ENCODE results near the gene ZNF273.
"Not testable (repeated sequence)": the region's sequence is repeated elsewhere in the genome, so short reads cannot be mapped to it uniquely, and the experiment has no call there.

Gene ZNF273

DNA sequence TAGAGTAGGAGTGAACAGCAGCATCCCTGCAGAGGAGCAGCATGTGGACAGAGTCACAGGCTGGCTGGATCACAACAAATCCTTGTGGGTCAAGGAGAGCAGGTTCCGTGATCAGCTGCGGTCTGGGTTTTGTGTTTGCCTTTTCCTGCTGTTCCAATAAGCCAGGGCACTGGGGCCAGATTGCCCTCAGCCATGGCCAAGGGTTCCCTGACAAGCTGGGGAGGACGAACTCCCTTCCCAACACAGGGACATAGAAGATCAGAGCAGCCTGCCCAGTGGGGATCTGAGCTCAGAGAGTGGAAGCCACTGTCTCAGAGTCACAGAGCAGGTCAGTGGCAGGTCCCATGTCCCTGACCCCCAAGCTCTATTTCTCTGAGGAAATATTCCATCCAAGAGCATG, 12.8 kb upstream of the ZNF273 start:
- not testable (repeated sequence) for H3K4me3 ChIP-seq (ENCODE audit: low read length); DNase-seq (ENCODE audit: low read depth, low spot score); H3K4me1 ChIP-seq (ENCODE audit: control insufficient read depth, insufficient read depth, low read length); H3K9me3 ChIP-seq (ENCODE audit: control insufficient read depth, insufficient read depth, low read length); H3K36me3 ChIP-seq (ENCODE audit: control insufficient read depth, insufficient read depth, low read length); H3K27ac ChIP-seq (ENCODE audit: low read length)
- WGBS (ENCODE audit: insufficient coverage, insufficient read length): no CpG with 5 or more reads among the region's 3 CpGs
- peaks cover 20% of the 10 kb centered on the region for H3K27me3 ChIP-seq (ENCODE audit: control insufficient read depth, insufficient read depth, low read length)

DNA sequence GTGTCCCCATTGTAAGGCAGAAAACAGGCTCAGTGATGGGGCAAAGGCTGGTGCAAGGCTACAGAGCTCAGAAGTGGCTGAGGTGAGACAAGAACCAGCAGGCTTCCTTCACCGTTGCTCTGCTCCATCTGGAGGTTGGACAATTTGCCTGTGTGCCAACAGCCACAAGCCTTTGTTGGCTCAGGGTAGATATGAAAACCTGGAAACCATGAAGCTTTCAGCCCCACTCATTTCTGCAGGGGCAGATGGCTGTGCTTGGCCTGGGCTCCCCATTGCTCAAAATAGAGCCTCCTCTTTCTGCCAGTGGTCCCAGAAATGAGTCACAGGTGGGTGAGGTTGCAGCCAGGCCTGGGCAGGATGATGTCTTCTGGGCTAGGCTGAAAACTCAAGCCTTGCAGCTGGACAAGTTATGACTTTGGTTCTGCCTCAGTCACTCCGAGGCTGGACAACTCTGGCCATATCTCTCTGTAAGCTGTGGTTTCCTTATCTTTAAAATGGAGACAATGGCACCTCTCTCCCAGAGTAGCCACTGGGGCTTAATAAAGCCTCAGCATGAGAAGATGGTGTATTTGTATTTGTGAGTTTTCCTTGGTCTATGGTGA, 12.2 kb upstream of the ZNF273 start:
- DNase-seq (ENCODE audit: low read depth, low spot score): no peak
- Histone ChIP-seq H3K4me3 (ENCODE audit: low read length) (no peak overlapping the region), H3K4me1 (ENCODE audit: control insufficient read depth, insufficient read depth, low read length) (peaks cover 2% of the 10 kb centered on the region; the same call in 1 of the 2 replicates), H3K27ac (ENCODE audit: low read length) (no peak overlapping the region), H3K9me3 (ENCODE audit: control insufficient read depth, insufficient read depth, low read length) (no peaks in the 10 kb centered on the region), H3K36me3 (ENCODE audit: control insufficient read depth, insufficient read depth, low read length) (no peaks in the 10 kb centered on the region), H3K27me3 (ENCODE audit: control insufficient read depth, insufficient read depth, low read length) (peaks cover 20% of the 10 kb centered on the region)
- WGBS (ENCODE audit: insufficient coverage, insufficient read length): no CpG with 5 or more reads among the region's 2 CpGs

DNA sequence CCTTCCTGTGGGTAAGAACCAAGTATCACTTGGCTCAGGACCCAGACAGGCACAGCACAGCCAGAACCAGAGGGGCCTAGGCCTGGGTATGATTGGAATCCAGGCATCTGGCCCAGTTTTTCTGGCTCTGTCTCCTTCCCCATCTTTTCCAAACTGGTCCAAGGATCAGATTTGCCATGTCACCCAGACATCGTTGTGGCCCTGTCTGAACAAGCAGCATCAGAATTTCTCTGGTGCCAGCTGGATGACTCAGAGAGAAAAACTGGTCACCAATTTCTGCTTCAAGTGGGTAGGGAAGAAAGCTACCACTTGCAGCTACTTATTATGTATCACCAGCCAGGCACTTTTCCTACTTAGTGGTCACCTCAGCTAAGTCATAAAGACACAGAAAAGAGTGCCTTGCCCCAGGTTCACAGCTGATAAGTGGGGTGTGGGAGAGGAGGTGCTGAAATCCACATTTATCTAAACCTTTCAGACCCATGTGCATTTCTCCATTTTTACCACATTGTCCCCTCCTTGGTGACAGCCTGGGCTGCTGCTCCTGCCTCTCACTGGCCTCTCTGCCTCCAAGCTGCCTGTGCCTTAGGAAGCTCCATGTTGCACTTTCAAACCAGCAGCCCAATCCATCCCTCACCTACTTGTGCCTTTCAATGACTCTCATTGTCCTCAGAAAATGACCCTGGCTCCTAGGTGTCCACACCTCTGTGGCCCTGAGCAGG, 11.6 kb upstream of the ZNF273 start:
- no CpG with 5 or more reads among the region's 1 CpG for WGBS (ENCODE audit: insufficient coverage, insufficient read length)
- not testable (repeated sequence) for DNase-seq (ENCODE audit: low read depth, low spot score); H3K9me3 ChIP-seq (ENCODE audit: control insufficient read depth, insufficient read depth, low read length)

DNA sequence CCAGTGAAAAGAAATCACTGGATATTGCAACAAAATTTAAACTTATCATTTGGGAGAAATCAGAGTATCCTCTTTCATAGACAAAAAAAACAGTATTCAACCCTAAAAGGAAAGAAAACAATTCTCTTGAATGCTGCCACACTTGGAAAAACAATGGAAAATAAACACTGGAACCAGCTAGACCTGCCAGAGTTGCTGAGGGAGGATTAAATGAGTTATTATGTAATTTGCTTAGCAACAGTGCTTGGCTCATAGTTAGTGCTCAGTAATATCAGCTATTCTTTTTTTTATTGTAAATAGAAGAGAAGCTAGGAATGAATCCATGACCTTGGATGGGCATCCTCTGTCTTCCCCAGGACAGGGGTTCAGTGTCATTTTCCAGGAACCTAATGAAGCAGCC, 11.0 kb upstream of the ZNF273 start:
- Histone ChIP-seq H3K4me1 (ENCODE audit: control insufficient read depth, insufficient read depth, low read length) (peaks cover 2% of the 10 kb centered on the region; the same call in 1 of the 2 replicates), H3K36me3 (ENCODE audit: control insufficient read depth, insufficient read depth, low read length) (no peaks in the 10 kb centered on the region), H3K27me3 (ENCODE audit: control insufficient read depth, insufficient read depth, low read length) (peaks cover 20% of the 10 kb centered on the region), H3K27ac (ENCODE audit: low read length) (no peak overlapping the region), H3K4me3 (ENCODE audit: low read length) (no peak overlapping the region), H3K9me3 (ENCODE audit: control insufficient read depth, insufficient read depth, low read length) (no peaks in the 10 kb centered on the region)
- no peak for DNase-seq (ENCODE audit: low read depth, low spot score)

More for the DNA sequence above, 11.6 kb upstream of the ZNF273 start:
- not testable (repeated sequence) for H3K4me3 ChIP-seq (ENCODE audit: low read length); H3K36me3 ChIP-seq (ENCODE audit: control insufficient read depth, insufficient read depth, low read length); H3K27ac ChIP-seq (ENCODE audit: low read length); H3K4me1 ChIP-seq (ENCODE audit: control insufficient read depth, insufficient read depth, low read length)
- peaks cover 20% of the 10 kb centered on the region for H3K27me3 ChIP-seq (ENCODE audit: control insufficient read depth, insufficient read depth, low read length)

DNA sequence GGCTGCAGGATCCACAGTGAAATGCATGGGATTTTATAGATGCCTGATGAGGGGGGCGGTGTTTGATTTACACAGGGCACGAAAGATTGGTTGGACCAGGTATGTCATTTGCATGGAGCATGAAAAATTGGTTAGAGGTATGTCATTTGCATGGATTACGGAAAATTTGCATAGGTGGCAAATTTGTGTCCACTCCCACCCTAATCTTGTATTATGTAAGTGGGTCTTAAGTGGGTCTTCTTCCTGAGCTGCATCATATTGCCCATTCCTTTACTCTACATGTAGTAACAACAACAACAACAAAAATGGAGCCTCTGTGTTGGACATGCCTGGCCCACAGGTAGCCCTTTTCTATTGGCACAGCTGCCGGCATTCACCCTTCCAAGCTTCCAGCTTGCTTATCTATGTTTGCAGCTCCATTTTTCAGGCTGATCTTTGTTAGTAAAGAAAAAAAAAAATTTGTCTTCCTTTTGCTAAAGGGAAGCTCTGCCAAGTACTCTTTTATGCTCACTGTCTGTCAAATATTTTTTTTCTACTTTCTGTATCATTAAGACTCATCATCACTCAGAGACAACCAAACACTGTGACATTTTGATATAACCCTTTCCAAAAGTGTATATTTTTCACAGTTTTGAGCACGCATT, 10.3 kb upstream of the ZNF273 start:
- Histone ChIP-seq H3K4me3 (ENCODE audit: low read length) (no peak overlapping the region), H3K27me3 (ENCODE audit: control insufficient read depth, insufficient read depth, low read length) (peaks cover 20% of the 10 kb centered on the region), H3K27ac (ENCODE audit: low read length) (no peak overlapping the region), H3K4me1 (ENCODE audit: control insufficient read depth, insufficient read depth, low read length) (peaks cover 1% of the 10 kb centered on the region; the same call in 1 of the 2 replicates), H3K9me3 (ENCODE audit: control insufficient read depth, insufficient read depth, low read length) (no peaks in the 10 kb centered on the region), H3K36me3 (ENCODE audit: control insufficient read depth, insufficient read depth, low read length) (no peaks in the 10 kb centered on the region)
- no peak for DNase-seq (ENCODE audit: low read depth, low spot score)
- WGBS (ENCODE audit: insufficient coverage, insufficient read length): no CpG with 5 or more reads among the region's 5 CpGs

DNA sequence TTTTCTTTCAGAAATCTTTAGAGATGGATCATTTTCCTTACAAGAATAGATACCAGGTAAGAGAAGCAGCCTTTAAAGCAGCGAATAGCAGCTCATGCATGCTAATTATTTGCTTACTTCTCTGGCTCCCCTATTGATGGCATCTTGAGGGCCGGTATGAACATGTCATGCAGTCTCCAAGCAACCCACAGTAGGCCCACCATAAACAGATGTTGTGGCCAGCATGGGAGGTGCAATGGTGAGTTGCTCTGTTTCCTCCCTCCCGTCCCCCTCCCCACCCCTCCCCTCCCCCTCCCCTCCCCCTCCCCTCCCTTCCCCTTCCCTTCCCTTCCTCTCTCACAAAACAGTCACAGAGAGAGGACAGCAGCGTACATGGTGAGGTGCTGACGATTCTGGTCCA, 9.7 kb upstream of the ZNF273 start:
- WGBS (ENCODE audit: insufficient coverage, insufficient read length): no CpG with 5 or more reads among the region's 5 CpGs
- no peaks in the 10 kb centered on the region for H3K36me3 ChIP-seq (ENCODE audit: control insufficient read depth, insufficient read depth, low read length)
- no peak for DNase-seq (ENCODE audit: low read depth, low spot score)
- H3K4me1 ChIP-seq (ENCODE audit: control insufficient read depth, insufficient read depth, low read length): no peaks in the 10 kb centered on the region
- H3K4me3 ChIP-seq (ENCODE audit: low read length): no peak overlapping the region
- peaks cover 20% of the 10 kb centered on the region for H3K27me3 ChIP-seq (ENCODE audit: control insufficient read depth, insufficient read depth, low read length)
- no peaks in the 10 kb centered on the region for H3K9me3 ChIP-seq (ENCODE audit: control insufficient read depth, insufficient read depth, low read length)
- no peak overlapping the region for H3K27ac ChIP-seq (ENCODE audit: low read length)

DNA sequence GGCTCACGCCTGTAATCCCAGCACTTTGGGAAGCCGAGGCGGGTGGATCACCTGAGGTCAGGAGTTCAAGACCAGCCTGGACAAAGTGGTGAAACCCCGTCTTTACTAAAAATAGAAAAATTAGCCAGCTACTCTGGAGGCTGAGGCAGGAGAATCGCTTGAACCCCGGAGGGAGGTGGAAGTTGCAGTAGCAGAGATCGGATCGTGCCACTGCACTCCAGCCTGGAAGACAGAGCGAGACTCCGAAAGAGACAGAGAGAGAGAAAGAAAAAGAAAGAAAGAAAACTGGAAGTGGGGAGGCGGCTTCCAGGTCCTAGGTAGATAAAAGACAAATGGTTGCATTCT, 640 bp upstream of the ZNF273 start:
- not testable (repeated sequence) for H3K36me3 ChIP-seq (ENCODE audit: control insufficient read depth, insufficient read depth, low read length); H3K4me1 ChIP-seq (ENCODE audit: control insufficient read depth, insufficient read depth, low read length); H3K4me3 ChIP-seq (ENCODE audit: low read length); H3K9me3 ChIP-seq (ENCODE audit: control insufficient read depth, insufficient read depth, low read length); DNase-seq (ENCODE audit: low read depth, low spot score); H3K27ac ChIP-seq (ENCODE audit: low read length); H3K27me3 ChIP-seq (ENCODE audit: control insufficient read depth, insufficient read depth, low read length)
- no CpG with 5 or more reads among the region's 11 CpGs for WGBS (ENCODE audit: insufficient coverage, insufficient read length)

DNA sequence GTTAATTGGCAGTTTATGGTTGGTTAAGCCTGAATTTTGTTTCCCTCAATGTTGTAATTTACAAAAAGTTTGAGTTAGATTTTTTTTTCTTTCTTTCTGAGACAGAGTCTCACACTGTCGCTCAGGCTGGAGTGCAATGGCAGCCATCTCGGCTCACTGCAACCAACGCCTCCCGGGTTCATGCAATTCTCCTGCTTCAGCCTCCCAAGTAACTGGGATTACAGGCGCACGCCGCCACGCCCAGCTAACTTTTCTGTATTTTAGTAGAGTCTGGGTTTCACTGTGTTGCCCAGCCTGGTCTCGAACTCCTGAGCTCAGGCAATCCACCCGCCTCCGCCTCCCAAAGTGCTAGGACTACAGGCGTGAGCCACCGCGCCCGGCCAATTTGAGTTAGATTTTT, 935 bp downstream of the ZNF273 start:
- no peaks in the 10 kb centered on the region for H3K4me1 ChIP-seq (ENCODE audit: control insufficient read depth, insufficient read depth, low read length)
- H3K27ac ChIP-seq (ENCODE audit: low read length): no peak overlapping the region

DNA sequence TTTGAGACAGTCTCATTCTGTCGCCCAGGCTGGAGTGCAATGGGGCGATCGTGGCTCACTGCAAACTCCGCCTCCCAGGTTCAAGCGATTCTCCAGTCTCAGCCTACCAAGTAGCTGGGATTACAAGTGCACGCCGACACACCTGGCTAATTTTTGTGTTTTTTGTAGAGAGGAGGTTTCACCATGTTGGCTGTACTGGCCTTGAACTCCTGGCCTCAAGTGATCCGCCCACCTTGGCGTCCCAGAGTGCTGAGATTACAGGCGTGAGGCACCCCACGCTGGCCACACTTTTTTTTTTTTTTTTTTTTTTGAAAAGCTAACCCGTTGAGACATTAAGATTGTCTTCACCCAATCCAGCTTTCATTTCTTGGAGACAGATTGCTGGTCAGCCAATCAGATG, 2.1 kb downstream of the ZNF273 start:
- Histone ChIP-seq H3K4me1 (ENCODE audit: control insufficient read depth, insufficient read depth, low read length) (no peaks in the 10 kb centered on the region), H3K9me3 (ENCODE audit: control insufficient read depth, insufficient read depth, low read length) (no peaks in the 10 kb centered on the region), H3K4me3 (ENCODE audit: low read length) (no peak overlapping the region), H3K36me3 (ENCODE audit: control insufficient read depth, insufficient read depth, low read length) (no peaks in the 10 kb centered on the region), H3K27ac (ENCODE audit: low read length) (no peak overlapping the region), H3K27me3 (ENCODE audit: control insufficient read depth, insufficient read depth, low read length) (no peaks in the 10 kb centered on the region)
- WGBS (ENCODE audit: insufficient coverage, insufficient read length): no CpG with 5 or more reads among the region's 12 CpGs
- no peak for DNase-seq (ENCODE audit: low read depth, low spot score)

More for the DNA sequence above, 935 bp downstream of the ZNF273 start:
- Histone ChIP-seq H3K27me3 (ENCODE audit: control insufficient read depth, insufficient read depth, low read length) (no peaks in the 10 kb centered on the region), H3K36me3 (ENCODE audit: control insufficient read depth, insufficient read depth, low read length) (no peaks in the 10 kb centered on the region), H3K4me3 (ENCODE audit: low read length) (peak overlapping the region; percentile 93; the same call in 1 of the 2 replicates), H3K9me3 (ENCODE audit: control insufficient read depth, insufficient read depth, low read length) (no peaks in the 10 kb centered on the region)
- WGBS (ENCODE audit: insufficient coverage, insufficient read length): no CpG with 5 or more reads among the region's 15 CpGs
- no peak for DNase-seq (ENCODE audit: low read depth, low spot score)

DNA sequence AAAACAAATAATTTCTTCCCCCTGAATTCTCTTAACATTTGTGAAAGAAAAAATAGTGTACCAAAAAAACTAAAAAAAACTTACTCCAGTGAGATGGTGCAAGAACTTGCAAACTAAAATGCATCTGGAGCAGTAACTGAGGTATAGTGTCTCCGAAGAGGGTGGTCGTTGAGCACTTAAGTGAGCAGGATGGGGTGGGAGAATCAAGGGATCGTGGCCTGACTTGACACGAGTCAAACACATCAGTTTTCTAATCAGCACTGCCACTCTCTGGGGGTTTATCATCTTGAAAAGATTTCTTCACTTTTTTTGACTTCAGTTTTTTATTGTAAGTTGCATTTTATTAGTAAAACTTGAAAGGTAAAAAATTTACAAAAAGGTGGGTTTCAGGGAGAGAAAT, 2.5 kb downstream of the ZNF273 start:
- WGBS (ENCODE audit: insufficient coverage, insufficient read length): no CpG with 5 or more reads among the region's 4 CpGs

More for the DNA sequence above, 2.5 kb downstream of the ZNF273 start:
- Histone ChIP-seq H3K27me3 (ENCODE audit: control insufficient read depth, insufficient read depth, low read length) (no peaks in the 10 kb centered on the region), H3K36me3 (ENCODE audit: control insufficient read depth, insufficient read depth, low read length) (no peaks in the 10 kb centered on the region), H3K9me3 (ENCODE audit: control insufficient read depth, insufficient read depth, low read length) (no peaks in the 10 kb centered on the region), H3K4me1 (ENCODE audit: control insufficient read depth, insufficient read depth, low read length) (no peaks in the 10 kb centered on the region), H3K4me3 (ENCODE audit: low read length) (no peak overlapping the region), H3K27ac (ENCODE audit: low read length) (no peak overlapping the region)
- DNase-seq (ENCODE audit: low read depth, low spot score): no peak
